SK-N-SH (cell line): Measurements from ENCODE around the gene HUS1. TPM values are rescaled to one million over a fixed set of nuclear protein-coding genes. Genes with fewer than 3 reads are reported as not detected.

Experiments used
- CTCF ChIA-PET: fragments of 300-600, 350-600 bp; formaldehyde crosslinking; extraction: SDS; loops from one replicate; lab custom pipeline; 2021; lab: Yijun Ruan, JAX
- POLR2A ChIA-PET: fragments of 350-600 bp; sonication (Branson Sonifier 250); formaldehyde crosslinking; extraction: SDS; loops from one replicate; lab custom pipeline; 2020; ENCODE audit warnings: antibody characterized with exemption, inconsistent platforms; lab: Yijun Ruan, JAX
- DNase-seq: peaks from one replicate; pipeline ENCODE4 v3.0.0; 2012
- H2AFZ ChIP-seq: fragments of 200-600 bp; sonication (generic); 2 replicates; pipeline ENCODE4 v1.8.1; 2016; ENCODE audit warnings: antibody characterized with exemption, mild to moderate bottlenecking, low read depth
- H3F3A ChIP-seq: fragments of 200-600 bp; sonication (generic); replicated peaks from 2 replicates; pipeline ENCODE3; 2016; ENCODE audit warnings: antibody characterized with exemption, mild to moderate bottlenecking; ENCODE audit not compliant: insufficient read depth
- H3K27ac ChIP-seq, 2 experiments: fragments of 200-500 bp in 1 of 2; fragments of 200-600 bp in 1 of 2; sonication (Bioruptor generic) in 1 of 2; sonication (generic), shearing (Covaris generic) in 1 of 2; 2 replicates each; pipeline versions ENCODE4 v1.5.1 to v1.6.1; 2014 to 2016; ENCODE audit warnings: low read depth in 2 of 2, inconsistent platforms in 1 of 2, low read length in 1 of 2, mild to moderate bottlenecking in 1 of 2, mixed read lengths in 1 of 2
- H3K27me3 ChIP-seq: fragments of 200-600 bp; sonication (generic), shearing (Covaris generic); 2 replicates; pipeline ENCODE4 v1.6.1; 2016; ENCODE audit warnings: mixed run types; ENCODE audit not compliant: insufficient read depth
- H3K36me3 ChIP-seq, 2 experiments: fragments of 200-500 bp in 1 of 2; fragments of 200-600 bp in 1 of 2; sonication (Bioruptor generic) in 1 of 2; sonication (generic) in 1 of 2; replicated peaks in 1 of 2; 2 replicates each; pipeline versions ENCODE3 to v1.5.1; 2014 to 2016; ENCODE audit warnings: low read length in 1 of 2, mild to moderate bottlenecking in 1 of 2; ENCODE audit not compliant: insufficient read depth in 2 of 2, control insufficient read depth in 1 of 2
- H3K4me1 ChIP-seq, 2 experiments: fragments of 200-500 bp in 1 of 2; fragments of 200-600 bp in 1 of 2; sonication (Bioruptor generic) in 1 of 2; sonication (generic), shearing (Covaris generic) in 1 of 2; 2 replicates each; pipeline versions ENCODE4 v1.5.1 to v1.6.1; 2014 to 2016; ENCODE audit warnings: low read depth in 1 of 2, low read length in 1 of 2, mixed run types in 1 of 2; ENCODE audit not compliant: insufficient read depth in 2 of 2, control insufficient read depth in 1 of 2
- H3K4me2 ChIP-seq: fragments of 200-600 bp; sonication (generic), shearing (Covaris generic); 2 replicates; pipeline ENCODE4 v1.6.1; 2017; ENCODE audit warnings: mixed run types
- H3K4me3 ChIP-seq, 2 experiments: fragments of 200-500 bp in 1 of 2; fragments of 200-600 bp in 1 of 2; sonication (Bioruptor generic) in 1 of 2; sonication (generic), shearing (Covaris generic) in 1 of 2; 2 replicates each; pipeline versions ENCODE4 v1.5.1 to v1.8.1; 2014 to 2016; ENCODE audit warnings: low read depth in 2 of 2, inconsistent platforms in 1 of 2, low read length in 1 of 2, mild to moderate bottlenecking in 1 of 2, mixed read lengths in 1 of 2, moderate library complexity in 1 of 2
- H3K79me2 ChIP-seq: fragments of 200-600 bp; sonication (generic); 2 replicates; pipeline ENCODE4 v1.8.1; 2017; ENCODE audit warnings: mild to moderate bottlenecking; ENCODE audit not compliant: insufficient read depth
- H3K9ac ChIP-seq: fragments of 200-600 bp; sonication (generic); 2 replicates; pipeline ENCODE4 v1.6.1; 2017; ENCODE audit warnings: mixed run types
- H3K9me2 ChIP-seq: fragments of 200-600 bp; sonication (generic); 2 replicates; pipeline ENCODE4 v1.6.1; 2017; ENCODE audit warnings: mixed run types
- H3K9me3 ChIP-seq: fragments of 200-600 bp; sonication (generic); 2 replicates; pipeline ENCODE4 v1.6.1; 2017; ENCODE audit warnings: mixed run types, mild to moderate bottlenecking, moderate library complexity
- H4K20me1 ChIP-seq: fragments of 200-600 bp; sonication (generic); 2 replicates; pipeline ENCODE4 v1.6.1; 2017; ENCODE audit warnings: mild to moderate bottlenecking, mixed run types; ENCODE audit not compliant: insufficient read depth
- ELF1 ChIP-seq: IDR thresholded peaks from 2 replicates; pipeline ENCODE4 v1.4.0; 2012
- JUND ChIP-seq: IDR thresholded peaks from 2 replicates; pipeline ENCODE4 v1.4.0; 2012
- MEF2A ChIP-seq: IDR thresholded peaks from 2 replicates; pipeline ENCODE4 v1.4.0; 2012; ENCODE audit warnings: low read depth, borderline replicate concordance
- NFIC ChIP-seq: IDR thresholded peaks from 2 replicates; pipeline ENCODE4 v1.4.0; 2012; ENCODE audit warnings: borderline replicate concordance
- RCOR1 ChIP-seq: fragments of 150-350 bp; IDR thresholded peaks from 2 replicates; pipeline ENCODE4 v1.6.1; 2017; ENCODE audit warnings: antibody characterized with exemption, low read length
- RFX5 ChIP-seq: IDR thresholded peaks from 2 replicates; pipeline ENCODE4 v1.6.1; 2012; ENCODE audit warnings: mild to moderate bottlenecking, improper control_type of control experiment, low read length
- TCF12 ChIP-seq: IDR thresholded peaks from 2 replicates; pipeline ENCODE4 v1.4.0; 2012
- TEAD4 ChIP-seq: IDR thresholded peaks from 2 replicates; pipeline ENCODE4 v1.4.0; 2012; ENCODE audit warnings: mild to moderate bottlenecking, borderline replicate concordance; ENCODE audit not compliant: insufficient read depth
- USF2 ChIP-seq: fragments of 150-350 bp; IDR thresholded peaks from 2 replicates; pipeline ENCODE4 v1.6.1; 2017; ENCODE audit warnings: antibody characterized with exemption, low read length, low read depth, borderline replicate concordance
- WGBS: methylation state at CpG from one replicate; pipeline ENCODE4 v1.1.6; 2017; ENCODE audit warnings: low lambda C conversion rate; 5-methylcytosine and 5-hydroxymethylcytosine counted together
- polyA plus RNA-seq, 3 experiments: library from polyadenylated mRNA; depleted of rRNA; stranded (reverse); fragments of >200 nt; gene quantifications; 2 replicates each; pipeline ENCODE4 v1.2.3, GENCODE V29; 2012
- TF ChIP-seq, protein P1 (sequence below): fragments of 150-350 bp; IDR thresholded peaks from 2 replicates; pipeline ENCODE4 v1.6.1; 2016; ENCODE audit warnings: mild to moderate bottlenecking, low read depth, low read length
- TF ChIP-seq, protein P2 (sequence below): IDR thresholded peaks from 2 replicates; pipeline ENCODE4 v1.4.0; 2012; ENCODE audit warnings: low read depth, borderline replicate concordance
- TF ChIP-seq, protein P3 (sequence below): IDR thresholded peaks from 2 replicates; pipeline ENCODE4; 2012

The HUS1 gene
- polyA plus RNA-seq, 1 of the 3 experiments (the other 2 are of a cell fraction): 17.8 TPM

GRCh38 chr7:47967708-47968107 is 11.7 kb downstream of the HUS1 start (continued):
- TF ChIP-seq RCOR1 (no peak), JUND (no peak), NFIC (no peak), RFX5 (no peak), TEAD4 (no peak), MEF2A (no peak), USF2 (no peak), TCF12 (no peak)
- TF ChIP-seq, protein P1, sequence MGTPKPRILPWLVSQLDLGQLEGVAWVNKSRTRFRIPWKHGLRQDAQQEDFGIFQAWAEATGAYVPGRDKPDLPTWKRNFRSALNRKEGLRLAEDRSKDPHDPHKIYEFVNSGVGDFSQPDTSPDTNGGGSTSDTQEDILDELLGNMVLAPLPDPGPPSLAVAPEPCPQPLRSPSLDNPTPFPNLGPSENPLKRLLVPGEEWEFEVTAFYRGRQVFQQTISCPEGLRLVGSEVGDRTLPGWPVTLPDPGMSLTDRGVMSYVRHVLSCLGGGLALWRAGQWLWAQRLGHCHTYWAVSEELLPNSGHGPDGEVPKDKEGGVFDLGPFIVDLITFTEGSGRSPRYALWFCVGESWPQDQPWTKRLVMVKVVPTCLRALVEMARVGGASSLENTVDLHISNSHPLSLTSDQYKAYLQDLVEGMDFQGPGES: no peak
- TF ChIP-seq, protein P2, sequence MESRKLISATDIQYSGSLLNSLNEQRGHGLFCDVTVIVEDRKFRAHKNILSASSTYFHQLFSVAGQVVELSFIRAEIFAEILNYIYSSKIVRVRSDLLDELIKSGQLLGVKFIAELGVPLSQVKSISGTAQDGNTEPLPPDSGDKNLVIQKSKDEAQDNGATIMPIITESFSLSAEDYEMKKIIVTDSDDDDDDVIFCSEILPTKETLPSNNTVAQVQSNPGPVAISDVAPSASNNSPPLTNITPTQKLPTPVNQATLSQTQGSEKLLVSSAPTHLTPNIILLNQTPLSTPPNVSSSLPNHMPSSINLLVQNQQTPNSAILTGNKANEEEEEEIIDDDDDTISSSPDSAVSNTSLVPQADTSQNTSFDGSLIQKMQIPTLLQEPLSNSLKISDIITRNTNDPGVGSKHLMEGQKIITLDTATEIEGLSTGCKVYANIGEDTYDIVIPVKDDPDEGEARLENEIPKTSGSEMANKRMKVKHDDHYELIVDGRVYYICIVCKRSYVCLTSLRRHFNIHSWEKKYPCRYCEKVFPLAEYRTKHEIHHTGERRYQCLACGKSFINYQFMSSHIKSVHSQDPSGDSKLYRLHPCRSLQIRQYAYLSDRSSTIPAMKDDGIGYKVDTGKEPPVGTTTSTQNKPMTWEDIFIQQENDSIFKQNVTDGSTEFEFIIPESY: no peak
- TF ChIP-seq, protein P3, sequence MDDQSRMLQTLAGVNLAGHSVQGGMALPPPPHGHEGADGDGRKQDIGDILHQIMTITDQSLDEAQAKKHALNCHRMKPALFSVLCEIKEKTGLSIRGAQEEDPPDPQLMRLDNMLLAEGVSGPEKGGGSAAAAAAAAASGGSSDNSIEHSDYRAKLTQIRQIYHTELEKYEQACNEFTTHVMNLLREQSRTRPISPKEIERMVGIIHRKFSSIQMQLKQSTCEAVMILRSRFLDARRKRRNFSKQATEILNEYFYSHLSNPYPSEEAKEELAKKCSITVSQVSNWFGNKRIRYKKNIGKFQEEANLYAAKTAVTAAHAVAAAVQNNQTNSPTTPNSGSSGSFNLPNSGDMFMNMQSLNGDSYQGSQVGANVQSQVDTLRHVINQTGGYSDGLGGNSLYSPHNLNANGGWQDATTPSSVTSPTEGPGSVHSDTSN: no peak

DNA sequence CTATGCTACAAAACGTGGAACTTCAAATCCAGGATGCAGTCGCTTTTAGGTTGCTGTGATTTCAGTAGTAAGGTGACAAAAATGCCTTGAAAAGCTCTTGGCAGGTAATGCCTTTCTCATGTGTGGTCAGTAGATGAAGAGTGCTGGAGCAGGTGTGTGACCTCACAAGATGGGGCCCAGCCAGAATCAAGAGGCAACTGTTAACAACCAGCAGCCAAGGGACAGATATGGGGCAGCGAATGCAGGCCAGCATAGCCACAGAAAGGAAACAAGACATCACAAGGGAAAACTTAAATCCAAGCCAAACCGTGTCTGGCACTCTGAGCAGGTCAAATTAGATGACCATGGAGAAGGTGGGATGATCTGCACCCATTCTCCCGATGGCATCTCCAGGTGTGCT is 12.3 kb downstream of the HUS1 start:
- peaks cover 73 to 78% of the 10 kb centered on the region in 2 experiments for H3K36me3 ChIP-seq

More for the DNA sequence above, 12.3 kb downstream of the HUS1 start:
- DNase-seq: no peak
- no peaks in the 10 kb centered on the region for H3K27me3 ChIP-seq
- H3K4me1 ChIP-seq: peaks cover 0 to 2% of the 10 kb centered on the region in 2 experiments; a peak in 2 of 4 replicates
- H3K9ac ChIP-seq: no peak overlapping the region
- H3F3A ChIP-seq: peaks cover 15% of the 10 kb centered on the region
- no peak overlapping the region for H3K27ac ChIP-seq
- 96% methylated on average over 5 of the region's 5 CpGs for WGBS
- no peaks in the 10 kb centered on the region for H3K9me2 ChIP-seq
- CTCF ChIA-PET: interaction anchor here (1.4 to 10.9 kb wide), 5 partner anchors 10 to 143 kb away, joined by 4 to 221 read pairs (median 5); partner anchors contain the start of gene PKD1L1
- POLR2A ChIA-PET: no interaction called here
- no peak for TF ChIP-seq ELF1
- TF ChIP-seq, all 33 proteins: peak for 0
- H4K20me1 ChIP-seq: no peaks in the 10 kb centered on the region
- H3K4me2 ChIP-seq: no peak overlapping the region
- no peaks in the 10 kb centered on the region for H3K9me3 ChIP-seq
- H3K79me2 ChIP-seq: no peaks in the 10 kb centered on the region
- H2AFZ ChIP-seq: no peak overlapping the region
- no peak overlapping the region for H3K4me3 ChIP-seq
